GM23248 (cell line): Measurements from ENCODE around the gene MRAS.

Experiments used
- EZH2 ChIP-seq: fragments of 200-600 bp; sonication (generic); IDR thresholded peaks from 2 replicates; pipeline ENCODE4 v1.6.1; 2018; ENCODE audit warnings: antibody characterized with exemption, mild to moderate bottlenecking; ENCODE audit not compliant: insufficient read depth, poor library complexity, severe bottlenecking
- EZH2phosphoT487 ChIP-seq: fragments of 200-600 bp; sonication (generic); IDR thresholded peaks from 2 replicates; pipeline ENCODE4 v1.6.1; 2018; ENCODE audit warnings: antibody characterized with exemption, moderate library complexity, mild to moderate bottlenecking, low read depth; ENCODE audit not compliant: insufficient read depth

GRCh38 chr3:138397983-138398382, 49.6 kb downstream of the MRAS start:
- TF ChIP-seq EZH2 (no peak), EZH2phosphoT487 (no peak)
